ENCODE data around the gene DNASE1. TPM values are rescaled to one million over a fixed set of nuclear protein-coding genes. Genes with fewer than 3 reads are reported as not detected.

The DNASE1 gene
- polyA plus RNA-seq, 1 of the 3 experiments (the other 2 are of a cell fraction) = 19.8 TPM

DNA sequence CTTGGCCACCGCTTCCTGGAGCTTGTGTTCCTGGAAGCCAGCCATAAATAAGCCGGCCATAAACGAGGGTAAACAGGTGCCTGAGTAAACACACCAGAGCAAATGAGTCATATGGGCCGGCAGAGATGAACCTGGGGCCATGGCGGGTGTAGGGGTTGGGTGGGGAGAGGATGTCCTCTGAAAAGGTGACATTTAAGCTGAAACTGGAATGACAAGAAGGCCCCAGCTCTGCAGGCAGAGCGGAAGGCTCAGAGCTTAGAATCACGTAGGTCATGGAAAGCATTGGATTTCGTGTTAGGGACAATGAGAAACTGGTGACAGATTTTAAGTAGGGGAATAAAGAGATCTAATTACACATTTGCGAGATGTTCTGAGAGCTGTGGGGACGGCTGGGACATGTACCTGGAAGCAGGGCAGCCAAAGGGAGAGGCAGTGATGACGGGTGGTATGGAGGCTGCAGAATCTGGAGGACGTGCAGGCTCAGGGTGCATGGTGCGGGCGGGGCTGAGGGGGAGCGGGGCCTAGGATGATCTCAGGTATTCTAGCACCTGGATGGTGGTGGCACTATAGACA lies 8.1 kb upstream of the DNASE1 start:
- WGBS (ENCODE audit: low lambda C conversion rate) = 80% methylated on average over 15 of the region's 15 CpGs
- Histone ChIP-seq H3K9me2 (no peaks in the 10 kb centered on the region), H4K20me1 (ENCODE audit: insufficient read depth) (no peaks in the 10 kb centered on the region), H3K36me3 (replicated peaks in 1 of 2; ENCODE audit: control insufficient read depth in 1 of 2, insufficient read depth in 2 of 2, low read length in 1 of 2) (peaks cover 0 to 3% of the 10 kb centered on the region in 2 experiments), H3K4me1 (ENCODE audit: control insufficient read depth in 1 of 2, insufficient read depth in 2 of 2, low read depth in 1 of 2, low read length in 1 of 2) (peaks cover 0 to 21% of the 10 kb centered on the region in 2 experiments; a peak in 1 of 4 replicates), H3F3A (replicated peaks; ENCODE audit: insufficient read depth) (no peaks in the 10 kb centered on the region), H3K4me3 (ENCODE audit: low read depth in 2 of 2, low read length in 1 of 2) (no peak overlapping the region), H3K27ac (ENCODE audit: low read depth in 2 of 2, low read length in 1 of 2) (no peak overlapping the region), H2AFZ (ENCODE audit: low read depth) (no peak overlapping the region), H3K4me2 (no peak overlapping the region), H3K27me3 (ENCODE audit: insufficient read depth) (no peaks in the 10 kb centered on the region), H3K9me3 (no peaks in the 10 kb centered on the region), H3K9ac (no peak overlapping the region), H3K79me2 (ENCODE audit: insufficient read depth) (no peaks in the 10 kb centered on the region)
- TF ChIP-seq, protein P1, sequence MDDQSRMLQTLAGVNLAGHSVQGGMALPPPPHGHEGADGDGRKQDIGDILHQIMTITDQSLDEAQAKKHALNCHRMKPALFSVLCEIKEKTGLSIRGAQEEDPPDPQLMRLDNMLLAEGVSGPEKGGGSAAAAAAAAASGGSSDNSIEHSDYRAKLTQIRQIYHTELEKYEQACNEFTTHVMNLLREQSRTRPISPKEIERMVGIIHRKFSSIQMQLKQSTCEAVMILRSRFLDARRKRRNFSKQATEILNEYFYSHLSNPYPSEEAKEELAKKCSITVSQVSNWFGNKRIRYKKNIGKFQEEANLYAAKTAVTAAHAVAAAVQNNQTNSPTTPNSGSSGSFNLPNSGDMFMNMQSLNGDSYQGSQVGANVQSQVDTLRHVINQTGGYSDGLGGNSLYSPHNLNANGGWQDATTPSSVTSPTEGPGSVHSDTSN (IDR thresholded peaks at IDR 0.05) = no peak
- TF ChIP-seq FOSL2 (IDR thresholded peaks at IDR 0.05; ENCODE audit: borderline replicate concordance, low read depth) (no peak), FOXM1 (IDR thresholded peaks at IDR 0.05; ENCODE audit: low read depth) (no peak), RAD21 (IDR thresholded peaks at IDR 0.05; ENCODE audit: low read length) (no peak), RXRA (IDR thresholded peaks at IDR 0.05; ENCODE audit: borderline replicate concordance, low read depth) (no peak), CHD2 (IDR thresholded peaks at IDR 0.05; ENCODE audit: low read length, partially characterized antibody) (no peak), RFX5 (IDR thresholded peaks at IDR 0.05; ENCODE audit: low read length) (no peak), EZH2phosphoT487 (IDR thresholded peaks at IDR 0.05; ENCODE audit: borderline replicate concordance, low read depth) (no peak), MEF2A (IDR thresholded peaks at IDR 0.05; ENCODE audit: borderline replicate concordance, low read depth) (no peak), ELF1 (IDR thresholded peaks at IDR 0.05) (no peak), SMC3 (IDR thresholded peaks at IDR 0.05; ENCODE audit: low read depth, low read length) (no peak), GABPA (IDR thresholded peaks at IDR 0.05; ENCODE audit: low read depth) (no peak), YY1 (IDR thresholded peaks at IDR 0.05; ENCODE audit: low read depth) (no peak), TAF1 (IDR thresholded peaks at IDR 0.05; ENCODE audit: borderline replicate concordance, low read depth, low read length) (no peak), TEAD4 (IDR thresholded peaks at IDR 0.05; ENCODE audit: borderline replicate concordance, insufficient read depth) (no peak), SIN3A (IDR thresholded peaks at IDR 0.05; ENCODE audit: borderline replicate concordance, low read depth, low read length) (no peak), RCOR1 (IDR thresholded peaks at IDR 0.05; ENCODE audit: low read length) (no peak)
- TF ChIP-seq, protein P2, sequence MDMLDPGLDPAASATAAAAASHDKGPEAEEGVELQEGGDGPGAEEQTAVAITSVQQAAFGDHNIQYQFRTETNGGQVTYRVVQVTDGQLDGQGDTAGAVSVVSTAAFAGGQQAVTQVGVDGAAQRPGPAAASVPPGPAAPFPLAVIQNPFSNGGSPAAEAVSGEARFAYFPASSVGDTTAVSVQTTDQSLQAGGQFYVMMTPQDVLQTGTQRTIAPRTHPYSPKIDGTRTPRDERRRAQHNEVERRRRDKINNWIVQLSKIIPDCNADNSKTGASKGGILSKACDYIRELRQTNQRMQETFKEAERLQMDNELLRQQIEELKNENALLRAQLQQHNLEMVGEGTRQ (IDR thresholded peaks at IDR 0.05; ENCODE audit: borderline replicate concordance, low read depth, low read length) = no peak
- TF ChIP-seq, protein P3, sequence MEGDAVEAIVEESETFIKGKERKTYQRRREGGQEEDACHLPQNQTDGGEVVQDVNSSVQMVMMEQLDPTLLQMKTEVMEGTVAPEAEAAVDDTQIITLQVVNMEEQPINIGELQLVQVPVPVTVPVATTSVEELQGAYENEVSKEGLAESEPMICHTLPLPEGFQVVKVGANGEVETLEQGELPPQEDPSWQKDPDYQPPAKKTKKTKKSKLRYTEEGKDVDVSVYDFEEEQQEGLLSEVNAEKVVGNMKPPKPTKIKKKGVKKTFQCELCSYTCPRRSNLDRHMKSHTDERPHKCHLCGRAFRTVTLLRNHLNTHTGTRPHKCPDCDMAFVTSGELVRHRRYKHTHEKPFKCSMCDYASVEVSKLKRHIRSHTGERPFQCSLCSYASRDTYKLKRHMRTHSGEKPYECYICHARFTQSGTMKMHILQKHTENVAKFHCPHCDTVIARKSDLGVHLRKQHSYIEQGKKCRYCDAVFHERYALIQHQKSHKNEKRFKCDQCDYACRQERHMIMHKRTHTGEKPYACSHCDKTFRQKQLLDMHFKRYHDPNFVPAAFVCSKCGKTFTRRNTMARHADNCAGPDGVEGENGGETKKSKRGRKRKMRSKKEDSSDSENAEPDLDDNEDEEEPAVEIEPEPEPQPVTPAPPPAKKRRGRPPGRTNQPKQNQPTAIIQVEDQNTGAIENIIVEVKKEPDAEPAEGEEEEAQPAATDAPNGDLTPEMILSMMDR (IDR thresholded peaks at IDR 0.05) = no peak
- TF ChIP-seq, protein P4, sequence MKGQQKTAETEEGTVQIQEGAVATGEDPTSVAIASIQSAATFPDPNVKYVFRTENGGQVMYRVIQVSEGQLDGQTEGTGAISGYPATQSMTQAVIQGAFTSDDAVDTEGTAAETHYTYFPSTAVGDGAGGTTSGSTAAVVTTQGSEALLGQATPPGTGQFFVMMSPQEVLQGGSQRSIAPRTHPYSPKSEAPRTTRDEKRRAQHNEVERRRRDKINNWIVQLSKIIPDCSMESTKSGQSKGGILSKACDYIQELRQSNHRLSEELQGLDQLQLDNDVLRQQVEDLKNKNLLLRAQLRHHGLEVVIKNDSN (IDR thresholded peaks at IDR 0.05; ENCODE audit: borderline replicate concordance, low read depth) = no peak
- CTCF ChIA-PET = interaction anchor here (0.7 kb wide), 1 partner anchor 11 kb away, joined by 3 read pairs; no protein-coding TSS in a partner anchor
- DNase-seq = no peak
- POLR2A ChIA-PET = no interaction called here

All from SK-N-SH (cell line).